Pancreas (tissue), 10 donors: ENCODE results near the gene OPN1LW. TPM values are rescaled to one million over a fixed set of nuclear protein-coding genes. Genes with fewer than 3 reads are reported as not detected.
A peak's percentile ranks its signal among the peaks of the same experiment; 100 is the strongest.

Experiments
- ATAC-seq, 4 donors: fragments of 200-7000 bp; cut with Tn5 transposase; one replicate each; pipeline versions ENCODE4 v1.8.0 to v1.9.1; 2020; ENCODE audit warnings: mild to moderate bottlenecking in 4 of 4, moderate library complexity in 4 of 4
- DNase-seq, 6 donors: peaks; one replicate each; pipeline ENCODE4 v3.0.0-alpha.2; 2020
- FAIRE-seq: peaks from 2 replicates; lab custom pipeline; 2012; peaks lifted over from hg19 to GRCh38; lab: Jason Lieb, UNC
- H3K27ac ChIP-seq, 4 donors: fragments of 200-600 bp; sonication (generic); 1 replicate in 3 of 4; 2 replicates in 1 of 4; pipeline versions ENCODE4 v1.5.0 to v1.8.0; 2020
- H3K27me3 ChIP-seq, 4 donors: fragments of 200-600 bp; one replicate each; pipeline ENCODE4 v1.8.0; 2021
- H3K36me3 ChIP-seq, 3 donors: fragments of 200-600 bp; sonication (generic) in 1 of 3; one replicate each; pipeline versions ENCODE4 v1.5.0 to v1.8.0; 2020 to 2021
- H3K4me1 ChIP-seq, 3 donors: fragments of 200-600 bp; one replicate each; pipeline ENCODE4 v1.8.0; 2021
- H3K4me3 ChIP-seq, 4 donors: fragments of 200-600 bp; sonication (generic) in 2 of 4; one replicate each; pipeline versions ENCODE4 v1.5.0 to v1.8.0; 2020 to 2021
- H3K9me3 ChIP-seq, 4 donors: fragments of 200-600 bp; one replicate each; pipeline ENCODE4 v1.8.0; 2021
- WGBS, 2 donors: extraction: QIAGEN DNeasy Blood & Tissue Kit; methylation state at CpG; one replicate each; pipeline ENCODE4 v1.1.7; 2013; 5-methylcytosine and 5-hydroxymethylcytosine counted together
- intact Hi-C, 3 donors: fragments of 100-400 bp; cut with DNase I; formaldehyde crosslinking; loops; one replicate each; pipeline versions ENCODE4 v1.11.1 to v1.14.2; 2022
- polyA plus RNA-seq, 2 donors: library from polyadenylated mRNA; stranded (reverse); fragments of 200-250 nt; gene quantifications; one replicate each; pipeline ENCODE4 v1.2.3, GENCODE V29; 2013
- total RNA-seq, 6 donors: library from RNA; stranded (reverse); fragmentation: NEBNext Ultra II Directional in 4 of 6; extraction: Animal tissue kit (Norgen Biotek cat#: 25700) in 4 of 6; gene quantifications; one replicate each; pipeline versions ENCODE4 v1.2.1 to v1.2.4, GENCODE V29; 2021 to 2023
- TF ChIP-seq, protein P1 (sequence below), 4 donors: fragments of 200-600 bp; sonication (generic) in 3 of 4; IDR thresholded peaks; one replicate each; pipeline versions ENCODE4 v1.5.0 to v1.8.0; 2021; ENCODE audit warnings: antibody characterized with exemption in 4 of 4
- donor health status: healthy with polysubstance abuse.
- donor health status: DM: no; HTN: no; CAD: no; lungs with moderate emphysema.
- donor health status: DM: no; HTN: no; CAD: no.
- donor health status: control.
- donor health status: control.
- donor health status: Bipolar disorder and iron deficiency.
- donor health status: DM: yes; HTN: yes; CAD: no.
- donor health status: DM: no; HTN: no; CAD: no.
- donor health status: DM: no; HTN: no; CAD: no.
- donor health status: DM: yes; HTN: yes; CAD: no.

The OPN1LW gene
- total and polyA plus RNA-seq, 8 donors: not detected

DNA sequence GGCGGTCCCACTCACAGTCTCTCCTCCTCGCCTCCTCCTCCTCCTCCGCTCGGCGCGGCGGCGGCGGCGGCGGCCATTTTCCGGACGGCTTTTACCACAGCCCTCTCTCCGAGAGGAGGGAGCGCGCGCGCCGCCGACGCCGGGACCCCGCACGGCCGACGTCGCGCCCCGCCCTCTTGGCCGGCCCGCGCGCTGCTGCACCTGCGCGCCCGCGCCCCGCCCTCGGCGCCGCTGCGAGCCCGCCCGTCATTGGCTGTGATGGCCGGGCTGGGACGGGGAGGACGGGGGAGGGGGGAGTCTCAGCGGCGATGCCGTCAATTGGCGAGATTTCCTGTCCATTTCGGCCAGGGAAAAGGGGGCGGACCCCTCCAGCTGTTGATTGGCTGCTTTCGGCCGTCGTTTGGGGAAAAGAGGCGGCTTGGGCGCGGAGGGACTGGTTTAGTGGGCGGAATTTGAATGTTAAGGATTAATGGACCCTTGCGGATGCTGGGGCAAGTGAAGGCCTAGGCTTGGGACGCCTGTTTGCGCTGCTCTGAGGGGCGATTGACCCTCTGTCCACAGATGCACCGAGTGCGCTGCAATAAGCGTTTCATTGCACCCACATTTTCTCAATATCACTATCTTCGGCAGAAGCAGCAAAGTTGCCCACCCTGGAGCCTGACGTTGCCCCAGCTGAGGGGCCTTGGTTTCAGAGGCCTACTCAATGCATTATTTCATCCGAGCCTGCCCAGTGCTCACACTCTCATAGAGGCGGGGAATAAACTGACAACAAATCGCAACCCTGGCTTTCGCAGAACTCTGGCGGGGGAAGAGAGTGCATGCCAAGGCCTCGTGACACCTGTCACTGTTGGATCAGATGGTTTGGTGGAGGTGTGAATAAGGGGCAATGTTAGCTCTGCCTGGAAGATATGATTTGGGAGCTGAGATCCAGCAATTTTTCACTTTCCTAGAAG lies 46.2 kb upstream of the OPN1LW start, which contains the start of gene MECP2:
Gene MECP2, minus strand, starts transcription at position 129 of the 953 bp plus-strand sequence.
- TF ChIP-seq, protein P1, sequence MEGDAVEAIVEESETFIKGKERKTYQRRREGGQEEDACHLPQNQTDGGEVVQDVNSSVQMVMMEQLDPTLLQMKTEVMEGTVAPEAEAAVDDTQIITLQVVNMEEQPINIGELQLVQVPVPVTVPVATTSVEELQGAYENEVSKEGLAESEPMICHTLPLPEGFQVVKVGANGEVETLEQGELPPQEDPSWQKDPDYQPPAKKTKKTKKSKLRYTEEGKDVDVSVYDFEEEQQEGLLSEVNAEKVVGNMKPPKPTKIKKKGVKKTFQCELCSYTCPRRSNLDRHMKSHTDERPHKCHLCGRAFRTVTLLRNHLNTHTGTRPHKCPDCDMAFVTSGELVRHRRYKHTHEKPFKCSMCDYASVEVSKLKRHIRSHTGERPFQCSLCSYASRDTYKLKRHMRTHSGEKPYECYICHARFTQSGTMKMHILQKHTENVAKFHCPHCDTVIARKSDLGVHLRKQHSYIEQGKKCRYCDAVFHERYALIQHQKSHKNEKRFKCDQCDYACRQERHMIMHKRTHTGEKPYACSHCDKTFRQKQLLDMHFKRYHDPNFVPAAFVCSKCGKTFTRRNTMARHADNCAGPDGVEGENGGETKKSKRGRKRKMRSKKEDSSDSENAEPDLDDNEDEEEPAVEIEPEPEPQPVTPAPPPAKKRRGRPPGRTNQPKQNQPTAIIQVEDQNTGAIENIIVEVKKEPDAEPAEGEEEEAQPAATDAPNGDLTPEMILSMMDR (IDR thresholded peaks at IDR 0.05): no peak
- Histone ChIP-seq H3K4me3 (peak within 1 kb of the TSS; percentile 41 to 63 (median 56)), H3K9me3 (no peaks in the 10 kb centered on the region), H3K4me1 (peaks cover 0 to 13% (median 0%) of the 10 kb centered on the region in 3 donors), H3K36me3 (no peaks in the 10 kb centered on the region), H3K27ac (peak within 1 kb of the TSS; percentile 55 to 93 (median 86)), H3K27me3 (peaks cover 0 to 8% (median 0%) of the 10 kb centered on the region in 4 donors)
- WGBS, 2 donors: 2 to 23% methylated on average over 67 to 73 of the region's 75 CpGs
- FAIRE-seq (no peak), ATAC-seq (peak; percentile 88 to 94 (median 92)), DNase-seq (peak; percentile 90 to 94 (median 92))
- intact Hi-C loops: no loop called here

DNA sequence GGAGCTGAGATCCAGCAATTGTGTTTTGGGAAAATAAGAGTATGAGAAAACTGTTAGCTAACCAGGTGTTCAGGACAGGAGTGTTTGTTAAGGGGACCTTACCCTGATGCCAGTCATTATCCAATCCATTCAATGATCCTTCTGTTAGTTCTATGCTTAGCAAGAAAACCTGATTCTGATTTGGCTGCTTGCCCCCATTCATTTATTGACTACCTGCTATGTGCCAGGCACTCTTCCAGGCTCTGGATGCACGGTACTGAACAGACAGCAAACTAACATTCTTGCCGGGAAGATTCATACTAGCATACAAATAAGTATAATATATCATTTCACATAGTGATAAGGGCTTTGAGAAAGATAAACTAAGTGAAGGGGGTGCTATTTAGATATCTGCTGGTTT lies 45.5 kb upstream of the OPN1LW start:
- intact Hi-C loops: no loop called here
- Histone ChIP-seq H3K4me3 (peak overlapping the region in 1 of 4 donors; percentile 26), H3K27ac (peak overlapping the region; percentile 35 to 80 (median 68))

DNA sequence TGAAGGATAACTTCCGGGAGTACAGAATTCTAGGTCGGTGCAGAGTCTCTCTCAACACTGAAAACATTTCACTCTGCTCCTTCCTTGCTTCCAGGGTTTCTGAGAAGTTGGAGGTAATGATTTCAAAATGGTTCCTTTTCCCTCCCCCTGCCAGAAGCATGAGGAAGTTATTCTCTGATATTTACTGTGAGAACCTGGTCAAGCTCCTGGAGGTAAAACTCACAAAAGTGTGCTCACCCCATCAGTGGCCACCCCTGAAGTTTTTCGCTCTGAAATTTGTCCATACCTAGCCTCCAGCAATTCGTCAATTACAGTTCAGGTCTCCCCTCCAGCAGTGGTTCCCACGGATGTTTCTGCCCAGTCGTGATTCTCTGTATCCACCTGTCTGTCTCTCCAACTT lies 30.3 kb upstream of the OPN1LW start:
- H3K4me1 ChIP-seq: no peaks in the 10 kb centered on the region
- no peaks in the 10 kb centered on the region for H3K9me3 ChIP-seq
- H3K36me3 ChIP-seq: no peaks in the 10 kb centered on the region
- WGBS, 2 donors: 42 to 43% methylated on average over 6 of the region's 6 CpGs
- H3K4me3 ChIP-seq: no peak overlapping the region
- H3K27me3 ChIP-seq: peaks cover 0 to 10% (median 5%) of the 10 kb centered on the region in 4 donors
- FAIRE-seq (no peak), DNase-seq (no peak), ATAC-seq (peak; percentile 37 to 69 (median 55))
- intact Hi-C loops: no loop called here
- TF ChIP-seq, protein P1 (IDR thresholded peaks at IDR 0.05): no peak
- peak overlapping the region in 2 of 4 donors; percentile 46 to 69 for H3K27ac ChIP-seq

More for the DNA sequence above, 45.5 kb upstream of the OPN1LW start:
- peak; percentile 10 to 45 (median 29) for ATAC-seq
- Histone ChIP-seq H3K9me3 (no peaks in the 10 kb centered on the region), H3K36me3 (no peaks in the 10 kb centered on the region), H3K4me1 (peaks cover 0 to 13% (median 0%) of the 10 kb centered on the region in 3 donors), H3K27me3 (peaks cover 0 to 8% (median 0%) of the 10 kb centered on the region in 4 donors)
- WGBS, 2 donors: 14 to 26% methylated on average over 2 of the region's 2 CpGs
- FAIRE-seq: no peak
- TF ChIP-seq, protein P1 (IDR thresholded peaks at IDR 0.05): no peak
- DNase-seq: peak in 3 of 6 donors; percentile 37 to 59 (median 56)

DNA sequence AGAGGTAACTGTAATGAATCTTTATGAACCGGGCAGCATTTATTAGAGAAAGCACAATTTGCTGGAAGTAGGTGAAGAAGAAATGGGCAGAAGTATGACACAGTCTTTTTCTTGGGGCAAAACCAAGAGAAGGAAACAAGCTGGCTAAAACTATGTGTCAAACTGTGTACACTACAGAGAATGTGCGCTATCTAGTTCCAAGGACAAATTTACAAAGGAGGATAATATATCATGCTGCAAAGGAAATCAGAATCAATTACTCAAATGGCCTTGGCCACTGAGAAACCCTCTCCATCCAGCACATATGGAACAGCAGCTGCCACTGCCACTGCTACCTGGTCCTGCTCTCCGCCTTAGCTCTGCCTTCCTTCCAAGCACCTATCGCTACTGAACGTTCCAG lies 29.4 kb upstream of the OPN1LW start:
- ATAC-seq: peak; percentile 25 to 57 (median 38)
- 32 to 52% methylated on average over 5 of the region's 5 CpGs for WGBS, 2 donors
- H3K27ac ChIP-seq: peak overlapping the region in 2 of 4 donors; percentile 46 to 69
- H3K36me3 ChIP-seq: no peaks in the 10 kb centered on the region
- H3K4me3 ChIP-seq: no peak overlapping the region
- peaks cover 0 to 10% (median 5%) of the 10 kb centered on the region in 4 donors for H3K27me3 ChIP-seq
- no peaks in the 10 kb centered on the region for H3K4me1 ChIP-seq
- TF ChIP-seq, protein P1 (IDR thresholded peaks at IDR 0.05): no peak
- intact Hi-C loops: no loop called here
- no peak for DNase-seq
- no peaks in the 10 kb centered on the region for H3K9me3 ChIP-seq
- FAIRE-seq: no peak
